HepG2 (cell line): ENCODE results near the gene RCOR1. TPM values are rescaled to one million over a fixed set of nuclear protein-coding genes. Genes with fewer than 3 reads are reported as not detected.

Source experiments
- FOXK1 ChIP-seq: sonication (generic); formaldehyde crosslinking; IDR thresholded peaks from 2 replicates; pipeline ENCODE4 v1.4.0; 2020; ENCODE audit warnings: low read depth, missing genetic modification reagents, borderline replicate concordance
- GPN1 ChIP-seq: sonication (generic); formaldehyde crosslinking; IDR thresholded peaks from 2 replicates; pipeline ENCODE4 v1.5.1; 2020; ENCODE audit warnings: missing genetic modification reagents, borderline replicate concordance
- MBD4 ChIP-seq: IDR thresholded peaks from 2 replicates; pipeline ENCODE4 v1.6.1; 2012; ENCODE audit warnings: low read length, inconsistent platforms, borderline replicate concordance
- MYNN ChIP-seq: sonication (generic); formaldehyde crosslinking; IDR thresholded peaks from 2 replicates; pipeline ENCODE4 v1.4.0; 2020; ENCODE audit warnings: mild to moderate bottlenecking, low read depth, missing genetic modification reagents
- NCOR1 ChIP-seq: fragments of 200-600 bp; sonication (generic); IDR thresholded peaks from 2 replicates; pipeline ENCODE4 v1.7.0; 2017; ENCODE audit warnings: antibody characterized with exemption, low read length, borderline replicate concordance
- NFE2L1 ChIP-seq: sonication (generic); formaldehyde crosslinking; IDR thresholded peaks from 2 replicates; pipeline ENCODE4 v1.4.0; 2020; ENCODE audit warnings: missing genetic modification reagents, mild to moderate bottlenecking, borderline replicate concordance
- NPAS2 ChIP-seq: sonication (generic); formaldehyde crosslinking; IDR thresholded peaks from 2 replicates; pipeline ENCODE4 v1.8.0; 2022; ENCODE audit warnings: mild to moderate bottlenecking, missing genetic modification reagents, borderline replicate concordance
- POLR2A ChIP-seq, 2 experiments: IDR thresholded peaks; 2 replicates each; pipeline ENCODE4 v1.6.1; 2011; ENCODE audit warnings: low read depth in 2 of 2, low read length in 2 of 2, mild to moderate bottlenecking in 1 of 2, moderate library complexity in 1 of 2; ENCODE audit not compliant: insufficient read depth in 1 of 2
- PTBP1 ChIP-seq: fragments of 200-400 bp; formaldehyde crosslinking; IDR thresholded peaks from 2 replicates; pipeline ENCODE4 v1.6.1; 2018; ENCODE audit warnings: low read length, low read depth; ENCODE audit not compliant: poor library complexity, severe bottlenecking
- SALL1 ChIP-seq: sonication (generic); formaldehyde crosslinking; IDR thresholded peaks from 2 replicates; pipeline ENCODE4 v1.8.0; 2022; ENCODE audit warnings: mild to moderate bottlenecking, missing genetic modification reagents
- SMC3 ChIP-seq: IDR thresholded peaks from 2 replicates; pipeline ENCODE4 v1.6.1; 2011; ENCODE audit warnings: low read length, improper control_type of control experiment
- SOX5 ChIP-seq: IDR thresholded peaks from 2 replicates; pipeline ENCODE4 v1.6.1; 2016; ENCODE audit warnings: borderline replicate concordance
- SP5 ChIP-seq: IDR thresholded peaks from 2 replicates; pipeline ENCODE4 v1.6.1; 2016; ENCODE audit warnings: low read depth, borderline replicate concordance
- TBL1XR1 ChIP-seq: fragments of 150-350 bp; IDR thresholded peaks from 2 replicates; pipeline ENCODE4 v1.6.1; 2014; ENCODE audit warnings: borderline replicate concordance, low read length; ENCODE audit not compliant: partially characterized antibody
- ZFP36L1 ChIP-seq: sonication (generic); formaldehyde crosslinking; IDR thresholded peaks from 2 replicates; pipeline ENCODE4 v1.8.0; 2022; ENCODE audit warnings: mild to moderate bottlenecking, missing genetic modification reagents, moderate library complexity
- ZFP82 ChIP-seq: sonication (generic); formaldehyde crosslinking; IDR thresholded peaks from 2 replicates; pipeline ENCODE4 v1.5.1; 2020; ENCODE audit warnings: mild to moderate bottlenecking, missing genetic modification reagents, borderline replicate concordance
- ZFX ChIP-seq: sonication (generic); formaldehyde crosslinking; IDR thresholded peaks from 2 replicates; pipeline ENCODE4 v1.4.0; 2020; ENCODE audit warnings: mild to moderate bottlenecking, low read depth, missing genetic modification reagents, moderate library complexity
- ZNF224 ChIP-seq: sonication (generic); formaldehyde crosslinking; IDR thresholded peaks from 2 replicates; pipeline ENCODE4 v1.5.0; 2020; ENCODE audit warnings: mild to moderate bottlenecking, missing genetic modification reagents
- ZNF777 ChIP-seq: sonication (generic); formaldehyde crosslinking; IDR thresholded peaks from 2 replicates; pipeline ENCODE4 v1.4.0; 2020; ENCODE audit warnings: missing genetic modification reagents
- ZNF839 ChIP-seq: sonication (generic); formaldehyde crosslinking; IDR thresholded peaks from 2 replicates; pipeline ENCODE4 v1.4.0; 2020; ENCODE audit warnings: missing genetic modification reagents, mild to moderate bottlenecking, borderline replicate concordance
- ZNF878 ChIP-seq: sonication (generic); formaldehyde crosslinking; IDR thresholded peaks from 2 replicates; pipeline ENCODE4 v1.8.1; 2023; ENCODE audit warnings: mild to moderate bottlenecking, missing genetic modification reagents, moderate library complexity
- ZNF883 ChIP-seq: sonication (generic); formaldehyde crosslinking; IDR thresholded peaks from 2 replicates; pipeline ENCODE4 v1.5.1; 2020; ENCODE audit warnings: mild to moderate bottlenecking, missing genetic modification reagents; ENCODE audit errors: not compliant biosample characterization
- polyA plus RNA-seq, 8 experiments: library from polyadenylated mRNA; depleted of rRNA in 3 of 8; stranded (reverse) in 7 of 8; unstranded in 1 of 8; fragments of >200 nt; fragmentation: Illumina TruSeq in 4 of 8; extraction: Trizol in 4 of 8; gene quantifications; 2 replicates each; pipeline versions ENCODE4 v1.2.1 to v1.2.3, GENCODE V29; 2011 to 2016; ENCODE audit warnings: low read depth in 4 of 8, missing spikeins in 1 of 8, mixed read lengths in 1 of 8; ENCODE audit not compliant: insufficient read depth in 1 of 8
- total RNA-seq, 5 experiments: library from RNA; depleted of rRNA; stranded (reverse); fragments of >200 nt; fragmentation: Illumina TruSeq; extraction: Trizol; gene quantifications; 2 replicates each; pipeline ENCODE4 v1.2.3, GENCODE V29; 2016; ENCODE audit warnings: low read depth in 1 of 5
- TF ChIP-seq, protein P1 (sequence below): fragments of 450-650 bp; IDR thresholded peaks from 2 replicates; pipeline ENCODE4 v1.6.1; 2017
- TF ChIP-seq, protein P2 (sequence below): sonication (generic); formaldehyde crosslinking; IDR thresholded peaks from 2 replicates; pipeline ENCODE4 v1.4.0; 2020; ENCODE audit warnings: missing genetic modification reagents, borderline replicate concordance
- TF ChIP-seq, protein P3 (sequence below): fragments of 450-650 bp; IDR thresholded peaks from 2 replicates; pipeline ENCODE4 v1.6.1; 2016

The RCOR1 gene
- total and polyA plus RNA-seq, 2 of the 13 experiments (the other 11 are each of a cell fraction or from before 2014, with no cell fraction given), result 10.2 to 11.1 TPM

DNA sequence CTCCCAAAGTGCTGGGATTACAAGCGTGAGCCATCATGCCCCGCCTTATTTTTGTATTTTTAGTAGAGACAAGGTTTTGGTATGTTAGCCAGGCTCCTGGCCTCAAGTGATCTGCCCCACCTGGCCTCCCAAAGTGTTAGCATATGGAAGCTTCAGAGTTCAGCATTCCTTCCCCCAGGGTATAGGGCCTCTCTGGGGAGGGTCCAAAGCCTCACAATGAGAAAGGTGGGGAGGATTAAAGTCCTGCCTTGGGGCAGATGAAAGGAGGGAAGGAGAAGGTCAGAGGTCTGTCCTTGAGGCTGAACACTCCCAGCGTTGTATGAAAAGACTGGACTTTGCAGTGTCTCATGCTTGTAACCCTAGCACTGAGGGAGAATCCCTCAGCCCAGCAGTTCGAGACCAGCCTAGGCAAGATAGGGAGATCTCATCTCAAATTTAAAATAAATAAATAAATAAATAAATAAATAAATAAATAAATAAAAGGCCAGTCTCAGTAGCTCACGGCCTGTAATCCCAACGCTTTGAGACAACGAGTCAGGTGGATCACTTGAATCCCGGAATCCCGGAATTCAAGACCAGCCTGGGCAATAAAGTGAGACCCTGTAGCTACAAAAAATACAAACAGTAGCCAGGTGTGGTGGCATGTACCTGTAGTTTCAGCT, 22.0 kb upstream of the RCOR1 start (continued):
- TF ChIP-seq GPN1 (CRISPR knock-in tag) (no peak), SMC3 (no peak), ZNF878 (no peak), ZNF883 (CRISPR knock-in tag) (no peak), SALL1 (peak; percentile 48; the same call in 1 of the 2 replicates), FOXK1 (CRISPR knock-in tag) (no peak), NFE2L1 (no peak), SOX5 (CRISPR knock-in tag) (0 out of 2 replicates have a peak, but pooled peaks have one; percentile 35), SP5 (CRISPR knock-in tag) (peak; percentile 56; the same call in 1 of the 2 replicates), ZNF777 (CRISPR knock-in tag) (0 out of 2 replicates have a peak, but pooled peaks have one; percentile 28), ZFP82 (CRISPR knock-in tag) (no peak), ZFX (CRISPR knock-in tag) (no peak), MYNN (no peak), ZFP36L1 (CRISPR knock-in tag) (no peak), PTBP1 (no peak), TBL1XR1 (no peak), NCOR1 (peak; percentile 82), POLR2A (IDR thresholded peaks at IDR 0.05; ENCODE audit: insufficient read depth in 1 of 2, low read depth in 2 of 2, low read length in 2 of 2) (no peak), ZNF839 (CRISPR knock-in tag) (no peak), MBD4 (no peak), NPAS2 (CRISPR knock-in tag) (no peak), ZNF224 (CRISPR knock-in tag) (no peak)
- TF ChIP-seq, protein P1, sequence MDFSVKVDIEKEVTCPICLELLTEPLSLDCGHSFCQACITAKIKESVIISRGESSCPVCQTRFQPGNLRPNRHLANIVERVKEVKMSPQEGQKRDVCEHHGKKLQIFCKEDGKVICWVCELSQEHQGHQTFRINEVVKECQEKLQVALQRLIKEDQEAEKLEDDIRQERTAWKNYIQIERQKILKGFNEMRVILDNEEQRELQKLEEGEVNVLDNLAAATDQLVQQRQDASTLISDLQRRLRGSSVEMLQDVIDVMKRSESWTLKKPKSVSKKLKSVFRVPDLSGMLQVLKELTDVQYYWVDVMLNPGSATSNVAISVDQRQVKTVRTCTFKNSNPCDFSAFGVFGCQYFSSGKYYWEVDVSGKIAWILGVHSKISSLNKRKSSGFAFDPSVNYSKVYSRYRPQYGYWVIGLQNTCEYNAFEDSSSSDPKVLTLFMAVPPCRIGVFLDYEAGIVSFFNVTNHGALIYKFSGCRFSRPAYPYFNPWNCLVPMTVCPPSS, result no peak
- TF ChIP-seq, protein P2, sequence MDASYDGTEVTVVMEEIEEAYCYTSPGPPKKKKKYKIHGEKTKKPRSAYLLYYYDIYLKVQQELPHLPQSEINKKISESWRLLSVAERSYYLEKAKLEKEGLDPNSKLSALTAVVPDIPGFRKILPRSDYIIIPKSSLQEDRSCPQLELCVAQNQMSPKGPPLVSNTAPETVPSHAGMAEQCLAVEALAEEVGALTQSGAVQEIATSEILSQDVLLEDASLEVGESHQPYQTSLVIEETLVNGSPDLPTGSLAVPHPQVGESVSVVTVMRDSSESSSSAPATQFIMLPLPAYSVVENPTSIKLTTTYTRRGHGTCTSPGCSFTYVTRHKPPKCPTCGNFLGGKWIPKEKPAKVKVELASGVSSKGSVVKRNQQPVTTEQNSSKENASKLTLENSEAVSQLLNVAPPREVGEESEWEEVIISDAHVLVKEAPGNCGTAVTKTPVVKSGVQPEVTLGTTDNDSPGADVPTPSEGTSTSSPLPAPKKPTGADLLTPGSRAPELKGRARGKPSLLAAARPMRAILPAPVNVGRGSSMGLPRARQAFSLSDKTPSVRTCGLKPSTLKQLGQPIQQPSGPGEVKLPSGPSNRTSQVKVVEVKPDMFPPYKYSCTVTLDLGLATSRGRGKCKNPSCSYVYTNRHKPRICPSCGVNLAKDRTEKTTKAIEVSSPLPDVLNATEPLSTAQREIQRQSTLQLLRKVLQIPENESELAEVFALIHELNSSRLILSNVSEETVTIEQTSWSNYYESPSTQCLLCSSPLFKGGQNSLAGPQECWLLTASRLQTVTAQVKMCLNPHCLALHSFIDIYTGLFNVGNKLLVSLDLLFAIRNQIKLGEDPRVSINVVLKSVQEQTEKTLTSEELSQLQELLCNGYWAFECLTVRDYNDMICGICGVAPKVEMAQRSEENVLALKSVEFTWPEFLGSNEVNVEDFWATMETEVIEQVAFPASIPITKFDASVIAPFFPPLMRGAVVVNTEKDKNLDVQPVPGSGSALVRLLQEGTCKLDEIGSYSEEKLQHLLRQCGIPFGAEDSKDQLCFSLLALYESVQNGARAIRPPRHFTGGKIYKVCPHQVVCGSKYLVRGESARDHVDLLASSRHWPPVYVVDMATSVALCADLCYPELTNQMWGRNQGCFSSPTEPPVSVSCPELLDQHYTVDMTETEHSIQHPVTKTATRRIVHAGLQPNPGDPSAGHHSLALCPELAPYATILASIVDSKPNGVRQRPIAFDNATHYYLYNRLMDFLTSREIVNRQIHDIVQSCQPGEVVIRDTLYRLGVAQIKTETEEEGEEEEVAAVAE (CRISPR knock-in tag), result no peak
- TF ChIP-seq, protein P3, sequence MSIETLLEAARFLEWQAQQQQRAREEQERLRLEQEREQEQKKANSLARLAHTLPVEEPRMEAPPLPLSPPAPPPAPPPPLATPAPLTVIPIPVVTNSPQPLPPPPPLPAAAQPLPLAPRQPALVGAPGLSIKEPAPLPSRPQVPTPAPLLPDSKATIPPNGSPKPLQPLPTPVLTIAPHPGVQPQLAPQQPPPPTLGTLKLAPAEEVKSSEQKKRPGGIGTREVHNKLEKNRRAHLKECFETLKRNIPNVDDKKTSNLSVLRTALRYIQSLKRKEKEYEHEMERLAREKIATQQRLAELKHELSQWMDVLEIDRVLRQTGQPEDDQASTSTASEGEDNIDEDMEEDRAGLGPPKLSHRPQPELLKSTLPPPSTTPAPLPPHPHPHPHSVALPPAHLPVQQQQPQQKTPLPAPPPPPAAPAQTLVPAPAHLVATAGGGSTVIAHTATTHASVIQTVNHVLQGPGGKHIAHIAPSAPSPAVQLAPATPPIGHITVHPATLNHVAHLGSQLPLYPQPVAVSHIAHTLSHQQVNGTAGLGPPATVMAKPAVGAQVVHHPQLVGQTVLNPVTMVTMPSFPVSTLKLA, result no peak
